Suppressor macrophage (primary cell): ENCODE data around the gene FPR2.
"Not testable (repeated sequence)": the region's sequence is repeated elsewhere in the genome, so short reads cannot be mapped to it uniquely, and the experiment has no call there.

ENCODE experiments used
- DNase-seq, 4 experiments: peaks; one replicate each; pipeline ENCODE4 v3.0.0-alpha.2; 2020 to 2022

FPR2 gene

GRCh38 chr19:51740356-51740755, 20.6 kb upstream of the FPR2 start:
- peak; percentile 70 to 87 (median 79) for DNase-seq

DNA sequence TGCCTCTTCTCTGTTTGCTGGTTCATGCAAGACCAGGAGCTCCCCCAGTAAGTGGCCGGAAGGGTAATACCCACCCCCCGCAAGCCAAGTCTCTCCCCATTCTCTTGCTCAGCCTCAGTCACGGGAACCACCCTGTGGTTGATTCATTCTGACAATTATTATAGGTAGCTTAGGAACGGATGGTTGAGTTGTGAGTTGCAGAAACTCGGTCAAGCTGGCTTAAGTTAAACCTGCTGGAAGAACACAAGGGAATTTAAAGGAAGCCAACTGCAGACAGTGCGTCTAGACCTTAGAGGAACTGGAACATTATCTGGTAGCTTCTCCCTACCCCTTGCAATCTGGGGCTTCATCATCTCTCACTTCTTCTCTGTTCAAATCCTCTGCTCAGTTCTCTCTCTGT, 18.2 kb upstream of the FPR2 start:
- DNase-seq: peak; percentile 26 to 60 (median 54)

DNA sequence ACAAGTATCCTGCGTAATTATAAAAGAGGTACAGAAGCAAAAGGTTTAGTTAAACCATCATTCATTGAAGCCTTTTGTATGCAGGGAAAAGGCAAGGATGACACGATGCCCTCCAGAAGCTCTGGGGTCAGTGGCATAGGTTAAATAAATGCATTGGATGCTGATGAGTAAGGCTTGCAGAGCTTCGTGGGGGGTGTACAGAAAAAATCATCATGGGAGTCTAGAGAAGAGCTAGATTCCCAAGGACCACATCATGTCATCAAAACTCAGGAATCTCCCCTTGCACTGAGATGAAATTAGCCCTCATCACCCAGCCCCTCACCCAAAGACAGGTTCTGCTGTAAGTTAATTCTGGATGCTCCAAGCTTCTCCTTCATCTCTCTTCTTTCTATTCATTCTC, 17.6 kb upstream of the FPR2 start:
- DNase-seq: no peak

DNA sequence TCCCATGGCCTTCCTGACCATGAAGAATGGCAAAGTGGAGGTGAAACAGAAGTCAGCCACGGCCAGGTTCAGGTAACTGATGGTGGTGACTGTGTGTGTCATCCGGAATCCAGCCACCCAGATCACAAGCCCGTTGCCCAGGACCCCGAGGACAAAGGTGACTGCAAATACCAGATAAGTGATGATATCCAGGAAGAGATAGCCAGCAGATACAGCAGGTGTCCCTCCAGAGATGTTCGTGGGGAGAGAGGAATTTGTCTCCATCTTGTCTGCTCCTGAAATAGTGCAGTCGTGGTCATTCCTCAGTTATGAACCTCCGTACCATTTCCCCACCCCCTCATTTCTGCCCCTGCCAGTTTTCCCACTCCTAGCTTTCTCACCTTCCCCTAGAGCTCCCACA, 14.2 kb upstream of the FPR2 start:
- DNase-seq: no peak

- DNase-seq: no peak
Measured at GRCh38 chr19:51749979-51750378, 11.0 kb upstream of the FPR2 start.

- peak in 1 of 4 experiments; percentile 32 for DNase-seq
Measured at GRCh38 chr19:51750400-51751094, 10.4 kb upstream of the FPR2 start.

DNA sequence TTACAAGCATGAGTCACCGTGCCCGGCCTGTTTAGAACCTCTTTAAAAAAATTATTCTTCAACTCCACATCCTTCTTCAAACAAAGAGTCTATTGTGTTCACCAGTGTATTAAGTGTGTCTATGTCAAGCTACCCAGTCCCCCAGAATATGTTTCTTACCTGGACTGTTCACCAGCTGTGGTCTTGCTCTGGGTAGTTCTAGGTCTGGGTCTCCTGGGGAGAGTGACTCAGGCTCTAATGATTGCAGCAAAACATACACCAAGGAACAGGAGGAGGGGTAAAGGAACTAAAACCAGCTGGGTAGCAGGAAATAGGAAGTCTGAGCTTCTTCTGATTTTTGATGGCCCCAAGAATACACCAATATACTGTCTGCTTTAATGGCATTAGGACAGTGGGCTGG, 9.3 kb upstream of the FPR2 start, which contains the start of gene FPR1:
FPR1 (minus strand) TSS at position 224 of the 400 bp plus-strand sequence. CDS start 4,884 bp downstream, outside the sequence.
- peak; percentile 75 to 90 (median 84) for DNase-seq

GRCh38 chr19:51754109-51754508, 6.9 kb upstream of the FPR2 start:
- DNase-seq: peak; percentile 75 to 93 (median 86)

GRCh38 chr19:51754770-51755169, 6.2 kb upstream of the FPR2 start:
- no peak for DNase-seq

- DNase-seq: peak in 1 of 4 experiments; percentile 37
Measured at GRCh38 chr19:51755571-51755970, 5.4 kb upstream of the FPR2 start.

DNA sequence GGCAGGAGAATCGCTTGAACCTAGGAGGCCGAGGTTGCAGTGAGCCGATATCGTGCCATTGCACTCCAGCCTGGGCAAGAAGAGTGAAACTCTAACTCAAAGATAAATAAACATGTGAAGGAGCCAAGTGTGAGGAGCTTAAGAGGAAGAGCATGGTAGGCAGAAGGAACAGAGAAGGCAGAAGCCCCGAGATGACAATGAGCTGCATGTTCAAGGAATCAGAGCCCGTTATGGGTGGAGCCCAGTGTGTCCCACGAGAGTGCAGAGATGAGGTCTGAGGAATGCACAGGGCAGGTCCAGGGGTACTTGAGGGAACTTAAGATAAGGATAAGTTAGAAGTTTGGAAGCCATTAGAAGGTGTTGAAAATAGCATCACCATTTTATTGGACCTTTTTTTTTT, 716 bp downstream of the FPR2 start:
- DNase-seq: no peak

DNA sequence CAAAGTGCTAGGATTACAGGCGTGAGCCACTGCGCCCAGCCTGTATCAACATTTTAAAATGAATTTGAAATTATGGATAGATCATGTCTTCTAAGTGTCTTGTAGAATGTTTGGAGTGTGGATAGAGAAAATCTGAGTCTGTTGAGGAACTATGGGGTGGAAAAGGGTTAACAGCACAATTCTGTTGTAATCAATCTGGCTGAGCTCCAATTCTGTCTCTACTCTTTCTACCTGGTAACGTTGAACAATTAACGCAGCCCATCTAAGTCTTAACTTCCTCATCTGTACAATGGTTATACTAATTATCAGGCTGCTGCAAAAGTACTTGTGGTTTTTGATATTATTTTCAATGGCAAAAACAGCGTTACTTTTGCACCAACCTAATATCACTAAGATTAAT, 4.1 kb downstream of the FPR2 start:
- DNase-seq: no peak

- peak; percentile 56 to 81 (median 76) for DNase-seq
Measured at GRCh38 chr19:51766461-51766860, 5.5 kb downstream of the FPR2 start.

DNA sequence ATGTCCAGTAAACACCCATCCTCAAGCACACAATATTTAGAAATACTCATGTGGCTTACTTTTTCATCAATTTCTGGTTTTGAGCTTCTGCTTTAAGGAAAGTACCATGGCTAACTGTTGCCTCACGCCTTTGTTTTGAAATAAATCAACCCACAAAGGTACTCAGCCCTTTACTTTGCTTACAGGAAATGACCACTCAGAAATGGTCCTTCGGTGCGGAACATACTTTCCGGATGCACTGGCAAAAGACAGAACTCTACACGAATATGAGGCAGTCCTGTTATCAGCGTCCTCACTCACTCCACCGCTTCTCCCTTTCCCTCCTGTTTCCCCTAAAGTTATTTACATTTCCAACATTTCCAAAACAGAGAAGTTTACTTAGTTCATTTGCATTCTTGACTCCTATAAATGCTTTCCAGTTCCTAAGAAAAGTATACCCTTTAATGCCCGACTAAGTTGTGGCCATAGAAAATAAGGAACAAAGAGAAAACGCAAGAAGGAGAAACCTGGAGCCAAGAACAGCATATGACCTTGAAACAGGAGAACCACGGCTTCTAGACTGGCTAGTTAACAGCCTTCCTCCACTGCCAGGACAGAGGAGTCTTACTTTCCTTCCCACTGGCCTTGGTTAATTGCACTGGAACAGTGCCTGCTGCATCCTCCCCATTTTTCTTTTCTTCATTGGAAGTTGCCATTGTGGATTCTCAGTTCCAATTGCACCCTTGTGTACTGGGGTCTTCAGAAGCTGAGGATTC, 10.6 kb downstream of the FPR2 start:
- DNase-seq: peak; percentile 76 to 90 (median 82)

DNA sequence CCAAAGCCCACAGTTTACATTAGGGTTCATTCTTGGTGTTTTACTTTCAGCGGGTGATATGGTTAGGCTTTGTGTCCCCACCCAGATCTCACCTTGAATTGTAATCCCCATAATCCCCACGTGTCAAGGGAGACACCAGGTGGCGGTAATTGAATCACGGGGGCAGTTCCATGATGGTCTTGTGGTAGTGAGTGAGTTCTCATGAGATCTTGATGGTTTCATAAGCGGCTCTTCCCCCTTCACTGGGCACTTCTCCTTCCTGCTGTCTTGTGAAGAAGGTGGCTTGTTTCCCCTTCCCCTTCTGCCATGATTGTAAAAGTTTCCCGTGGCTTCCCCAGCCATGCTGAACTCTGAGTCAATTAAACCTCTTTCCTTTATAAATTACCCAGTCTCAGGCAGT, 12.0 kb downstream of the FPR2 start:
- DNase-seq: peak; percentile 56 to 74 (median 63)

DNA sequence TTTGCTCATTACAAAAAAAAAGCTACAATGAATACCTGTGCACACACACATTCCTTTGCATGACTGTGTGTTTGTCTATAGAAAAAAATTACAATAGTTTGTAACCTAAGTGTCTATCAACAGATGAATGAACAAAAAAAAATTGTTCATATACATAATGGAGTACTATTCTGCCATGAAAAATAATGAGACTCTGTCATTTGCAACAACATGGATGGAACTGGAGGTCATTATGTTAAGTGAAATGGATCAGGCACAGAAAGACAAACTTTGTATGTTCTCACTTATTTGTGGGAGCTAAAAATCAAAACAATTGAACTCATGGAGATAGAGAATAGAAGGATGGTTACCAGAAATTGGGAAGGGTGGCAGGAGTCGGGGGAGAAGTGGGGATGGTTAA, 15.6 kb downstream of the FPR2 start:
- DNase-seq: not testable (repeated sequence)

GRCh38 chr19:51777570-51778462, 16.8 kb downstream of the FPR2 start:
- DNase-seq: peak; percentile 81 to 94 (median 88)

GRCh38 chr19:51779181-51779580, 18.2 kb downstream of the FPR2 start:
- DNase-seq: peak in 3 of 4 experiments; percentile 24 to 55 (median 48)

- no peak for DNase-seq
Measured at GRCh38 chr19:51779703-51780102, 18.7 kb downstream of the FPR2 start.

GRCh38 chr19:51780270-51780669, 19.3 kb downstream of the FPR2 start:
- peak in 2 of 4 experiments; percentile 46 to 56 for DNase-seq

GRCh38 chr19:51781999-51782398, 21.0 kb downstream of the FPR2 start:
- peak in 2 of 4 experiments; percentile 24 to 30 for DNase-seq

- peak in 3 of 4 experiments; percentile 62 to 88 (median 86) for DNase-seq
Measured at GRCh38 chr19:51783372-51783771, 22.4 kb downstream of the FPR2 start.
